TTC549 (cell line): ENCODE data around the gene PACS2.
"Not testable (repeated sequence)": the region's sequence is repeated elsewhere in the genome, so short reads cannot be mapped to it uniquely, and the experiment has no call there.

ENCODE experiments used
- FAIRE-seq: peaks from 2 replicates; lab custom pipeline; 2012; peaks lifted over from hg19 to GRCh38; lab: Jason Lieb, UNC

The PACS2 gene

GRCh38 chr14:105314287-105315200 is at the start of gene PACS2:
TSS of gene PACS2 (plus strand) at chr14:105314748. CDS start at chr14:105314919, 171 bp downstream.
- no peak for FAIRE-seq

- FAIRE-seq = no peak
Observed at GRCh38 chr14:105267820-105268548, 46.6 kb upstream of the PACS2 start.

- FAIRE-seq = no peak
Observed at GRCh38 chr14:105268736-105269354, 45.7 kb upstream of the PACS2 start.

- no peak for FAIRE-seq
Observed at GRCh38 chr14:105269405-105269804, 45.1 kb upstream of the PACS2 start.

DNA sequence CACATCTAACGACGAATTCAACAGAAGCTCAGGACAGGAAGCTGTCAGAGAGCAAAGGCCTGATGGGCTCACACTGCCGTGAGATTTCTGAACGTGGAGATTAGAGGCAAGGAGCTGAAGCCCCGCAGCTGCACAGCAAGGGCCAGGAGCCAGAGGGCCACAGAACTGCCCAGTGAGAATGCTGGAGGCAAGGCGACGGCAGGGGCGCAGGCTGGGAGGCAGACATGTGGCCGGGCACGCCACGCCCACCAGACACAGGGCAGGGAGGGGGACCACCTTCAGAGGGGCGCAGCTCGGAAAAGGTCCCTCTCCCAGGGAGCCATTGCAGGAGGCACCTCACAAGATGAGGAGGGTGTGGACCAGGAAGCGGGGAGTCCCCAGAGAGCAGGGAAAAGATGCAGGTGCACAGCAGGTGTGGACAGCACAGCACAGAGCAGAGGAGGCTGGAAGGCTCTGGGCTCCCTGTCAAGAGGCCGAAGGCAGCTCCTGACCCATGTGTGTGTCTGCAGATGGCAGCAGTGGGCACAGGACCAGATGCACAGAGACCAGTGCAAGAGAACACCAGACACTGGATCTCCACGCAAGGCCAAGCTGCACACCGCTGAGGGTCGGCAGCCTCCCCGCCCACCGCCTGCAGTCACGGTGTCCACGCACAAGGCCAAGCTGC is 43.2 kb upstream of the PACS2 start:
- no peak for FAIRE-seq

DNA sequence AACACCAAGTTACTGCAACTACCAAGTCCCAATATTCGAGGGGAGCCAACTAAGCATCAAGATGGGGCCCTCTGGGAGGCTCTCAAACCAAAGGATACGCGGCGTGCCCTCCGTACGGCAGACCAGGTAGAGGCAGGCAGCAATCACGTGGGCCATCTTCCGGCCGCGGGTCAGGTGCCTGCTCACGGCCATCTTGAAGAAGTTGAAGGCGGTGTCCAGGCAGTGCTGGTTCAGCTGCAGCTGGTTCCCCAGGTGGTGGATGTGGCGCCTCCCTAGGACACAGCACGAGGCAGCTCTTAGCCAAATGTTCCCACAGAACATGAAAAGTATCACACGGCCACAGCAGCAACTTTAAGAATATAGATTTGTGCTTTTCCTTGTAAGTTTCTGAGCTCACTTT is 41.9 kb upstream of the PACS2 start:
- no peak for FAIRE-seq

- no peak for FAIRE-seq
Observed at GRCh38 chr14:105273062-105273461, 41.5 kb upstream of the PACS2 start.

DNA sequence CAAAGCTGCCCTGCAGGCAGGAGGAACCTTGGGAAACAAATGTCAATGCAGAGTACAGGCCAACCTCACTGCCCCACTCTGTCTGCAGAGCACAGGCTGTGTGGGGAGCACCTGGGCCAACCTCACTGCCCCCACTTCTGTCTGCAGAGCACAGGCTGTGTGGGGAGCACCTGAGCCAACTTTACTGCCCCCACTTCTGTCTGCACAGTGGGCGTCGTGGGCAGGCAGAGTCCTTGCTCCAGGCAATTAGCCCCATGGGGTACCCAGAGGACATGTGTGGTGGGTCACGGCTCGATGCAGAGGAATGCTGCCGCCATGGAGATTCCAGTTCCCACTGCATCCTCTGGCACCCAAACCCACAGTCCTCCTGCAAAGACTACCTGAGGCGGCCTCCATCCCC is 39.9 kb upstream of the PACS2 start:
- FAIRE-seq = no peak

- no peak for FAIRE-seq
Observed at GRCh38 chr14:105275267-105275946, 39.1 kb upstream of the PACS2 start.

- FAIRE-seq = not testable (repeated sequence)
Observed at GRCh38 chr14:105277448-105277847, 37.1 kb upstream of the PACS2 start.

DNA sequence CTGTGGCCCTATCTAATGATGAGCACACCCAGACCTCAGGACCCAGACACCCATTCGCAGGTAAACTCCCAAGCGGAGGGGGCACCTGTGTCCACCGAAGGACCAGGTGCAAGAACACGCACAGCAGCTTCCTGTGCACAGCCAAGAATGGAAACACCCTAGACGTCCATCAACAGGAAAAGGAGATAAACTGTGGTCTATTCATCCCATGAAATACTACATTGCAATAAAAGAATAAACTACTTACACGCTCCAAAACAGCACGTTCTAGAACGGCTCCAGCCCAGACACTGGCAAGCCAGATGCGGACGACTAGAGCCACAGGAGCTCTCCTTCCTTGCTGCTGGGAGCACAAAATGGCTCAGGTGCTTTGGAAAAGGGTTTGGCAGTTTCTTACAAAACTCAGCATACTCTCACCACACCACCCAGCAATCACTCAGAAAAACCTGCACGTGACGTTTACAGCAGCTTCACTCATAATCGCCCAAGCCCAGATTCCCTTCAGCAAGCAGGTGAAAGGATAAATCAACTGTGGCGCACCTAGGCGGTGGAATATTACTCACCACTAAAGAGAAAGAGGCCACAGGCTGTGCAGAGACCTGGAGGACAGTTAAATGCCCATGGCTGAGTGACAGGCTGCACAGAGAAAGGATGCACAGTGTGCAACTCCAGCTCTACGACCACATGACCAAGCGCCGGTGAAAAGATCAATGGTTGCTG is 34.7 kb upstream of the PACS2 start:
- no peak for FAIRE-seq

DNA sequence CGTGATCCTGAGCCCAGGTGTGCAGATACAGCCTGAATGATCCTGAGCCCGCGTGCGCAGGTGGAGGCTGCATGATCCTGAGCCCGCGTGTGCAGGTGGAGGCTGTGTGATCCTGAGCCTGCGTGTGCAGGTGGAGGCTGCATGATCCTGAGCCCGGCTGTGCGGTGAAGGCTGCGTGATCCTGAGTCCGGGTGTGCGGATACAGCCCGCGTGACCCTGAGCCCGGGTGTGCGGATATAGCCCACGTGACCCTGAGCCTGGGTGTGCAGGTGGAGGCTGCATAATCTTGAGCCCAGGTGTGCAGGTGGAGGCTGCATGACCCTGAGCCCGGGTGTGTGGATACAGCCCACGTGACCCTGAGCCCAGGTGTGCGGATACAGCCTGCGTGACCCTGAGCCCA is 34.0 kb upstream of the PACS2 start:
- no peak for FAIRE-seq

DNA sequence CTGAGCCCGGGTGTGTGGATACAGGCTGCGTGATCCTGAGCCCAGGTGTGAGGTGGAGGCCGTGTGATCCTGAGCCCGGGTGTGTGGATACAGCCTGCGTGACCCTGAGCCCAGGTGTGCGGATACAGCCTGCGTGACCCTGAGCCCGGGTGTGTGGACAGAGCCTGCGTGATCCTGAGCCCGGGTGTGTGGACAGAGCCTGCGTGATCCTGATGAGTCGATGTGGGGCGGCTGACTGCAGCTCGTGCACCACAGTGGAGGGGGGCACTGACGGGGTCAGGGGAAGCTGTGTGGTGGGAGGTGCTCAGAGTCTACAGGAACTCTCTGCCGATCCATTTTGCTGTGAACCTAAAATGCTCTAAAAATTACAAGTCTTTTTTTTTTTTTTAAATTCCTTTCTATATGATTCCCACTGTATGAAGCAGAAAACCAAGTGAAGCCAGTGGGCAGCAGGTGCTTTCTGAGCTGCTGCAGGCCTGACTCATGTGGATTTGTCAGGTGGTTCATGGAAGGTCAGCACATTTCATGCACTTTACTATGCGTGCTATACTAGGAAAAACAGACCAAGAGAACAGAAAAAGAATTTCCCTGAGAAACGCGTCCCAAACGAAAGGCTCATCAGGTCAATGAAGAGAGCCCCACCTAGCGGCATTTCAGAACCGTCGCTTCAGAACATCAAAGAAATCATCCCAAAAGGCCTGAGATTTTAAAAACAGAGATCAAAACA is 33.0 kb upstream of the PACS2 start:
- peak; percentile 22 for FAIRE-seq

DNA sequence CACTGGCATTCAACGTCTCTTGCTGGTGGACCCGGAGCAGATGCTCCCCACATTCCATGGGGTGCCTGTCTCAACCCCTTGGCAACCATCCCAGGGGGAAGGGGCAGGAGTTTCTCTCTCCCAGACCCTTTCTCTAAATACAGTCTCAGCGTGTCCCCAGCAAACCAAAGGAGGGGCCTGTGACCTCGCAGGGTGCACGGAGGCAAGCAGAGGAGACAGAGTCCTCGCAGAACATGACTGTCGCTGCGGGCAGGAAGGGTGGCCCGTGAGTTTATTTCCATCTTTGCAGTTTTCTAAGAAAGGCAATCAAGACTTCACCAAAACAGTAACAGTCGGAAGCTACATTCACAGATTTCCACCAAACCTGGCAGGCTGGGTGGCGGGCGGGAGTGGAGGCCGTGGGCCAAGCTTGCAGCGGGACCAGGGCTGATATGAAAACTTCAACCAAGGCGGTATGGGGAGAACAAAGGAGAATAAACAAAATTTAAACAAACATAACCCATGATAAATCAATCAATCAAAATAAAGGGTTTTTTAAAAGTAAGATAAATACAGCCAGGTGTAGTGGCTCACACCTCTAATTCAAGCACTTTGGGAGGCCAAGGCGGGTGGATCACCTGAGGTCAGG is 32.3 kb upstream of the PACS2 start:
- no peak for FAIRE-seq

DNA sequence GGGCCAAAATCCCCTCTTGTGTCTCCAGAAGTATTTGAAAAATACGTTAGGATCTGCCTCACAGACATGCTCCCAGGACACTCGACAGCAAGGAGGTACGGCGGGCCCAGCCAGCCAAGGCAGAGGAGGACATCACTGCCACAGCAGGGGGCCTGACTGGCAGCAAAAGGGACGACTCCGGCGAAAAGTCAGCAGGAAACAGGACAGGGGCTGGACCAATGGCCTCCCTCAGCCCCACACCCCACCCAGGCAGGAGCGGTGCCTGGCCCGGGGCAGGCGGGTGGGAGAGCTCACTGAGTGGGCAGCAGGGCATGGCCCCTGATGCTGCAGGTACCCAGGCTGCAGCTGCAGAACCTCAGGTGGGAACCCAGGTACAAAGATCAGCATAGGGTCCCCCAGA is 31.5 kb upstream of the PACS2 start:
- FAIRE-seq = no peak

DNA sequence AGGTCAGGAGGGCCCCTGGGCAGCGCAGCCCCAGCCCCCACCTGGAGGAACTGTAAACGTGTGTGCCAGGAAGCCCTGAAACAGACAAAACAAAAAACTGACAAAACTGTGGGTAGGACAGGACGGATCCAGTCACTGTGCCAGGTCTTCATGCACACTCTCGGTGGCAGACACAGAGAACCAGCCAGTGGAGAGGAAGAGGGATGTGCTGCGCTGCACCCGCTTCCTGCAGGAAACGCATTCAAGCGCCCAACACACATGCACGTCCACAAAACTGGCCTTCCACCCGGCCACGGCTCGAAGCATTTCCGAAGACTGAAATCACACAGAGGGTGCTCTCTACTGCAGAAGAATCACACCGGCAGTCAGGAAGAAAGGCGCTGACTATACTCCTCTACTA is 30.6 kb upstream of the PACS2 start:
- FAIRE-seq = no peak

- FAIRE-seq = no peak
Observed at GRCh38 chr14:105285174-105285573, 29.4 kb upstream of the PACS2 start.

DNA sequence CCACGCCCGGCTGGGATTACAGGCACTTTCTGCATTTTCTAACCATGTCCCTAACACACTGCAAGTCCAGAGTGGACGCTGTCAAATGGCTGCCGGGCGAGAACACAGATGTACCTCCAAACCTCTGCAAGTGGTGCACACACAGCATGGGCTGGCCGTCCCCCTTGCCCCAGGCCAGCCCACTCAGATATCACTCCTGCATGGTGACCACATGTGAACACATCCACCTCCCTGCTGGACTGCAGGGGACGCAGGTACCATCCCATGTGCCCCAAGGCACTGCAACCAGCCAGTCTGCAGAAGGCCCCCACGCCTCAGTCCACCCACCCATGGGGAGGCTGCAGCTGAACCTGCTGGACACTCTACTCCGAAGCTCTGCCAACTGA is 27.8 kb upstream of the PACS2 start:
- FAIRE-seq = no peak

GRCh38 chr14:105287249-105288102 is 27.1 kb upstream of the PACS2 start:
- no peak for FAIRE-seq
